Measurements from ENCODE around the gene PTPN7.
A peak's percentile ranks its signal among the peaks of the same experiment; 100 is the strongest.
"Not testable (repeated sequence)": the region's sequence is repeated elsewhere in the genome, so short reads cannot be mapped to it uniquely, and the experiment has no call there.

The PTPN7 gene

GRCh38 chr1:202167054-202167453 lies 6.7 kb upstream of the PTPN7 start:
- not testable (repeated sequence) for DNase-seq (ENCODE audit: low spot score)

GRCh38 chr1:202165942-202166843 lies 5.8 kb upstream of the PTPN7 start:
- no peak for DNase-seq (ENCODE audit: low spot score)

GRCh38 chr1:202165267-202165941 lies 5.0 kb upstream of the PTPN7 start:
- no peak for DNase-seq (ENCODE audit: low spot score)

GRCh38 chr1:202164271-202165037 lies 4.1 kb upstream of the PTPN7 start:
- DNase-seq (ENCODE audit: low spot score) = no peak

- DNase-seq (ENCODE audit: low spot score) = no peak
Observed at GRCh38 chr1:202163281-202164270, 3.2 kb upstream of the PTPN7 start.

- DNase-seq (ENCODE audit: low spot score) = no peak
Observed at GRCh38 chr1:202162418-202163280, 2.2 kb upstream of the PTPN7 start.

- DNase-seq (ENCODE audit: low spot score) = no peak
Observed at GRCh38 chr1:202162047-202162417, 1.6 kb upstream of the PTPN7 start.

- no peak for DNase-seq (ENCODE audit: low spot score)
Observed at GRCh38 chr1:202161151-202162046, 997 bp upstream of the PTPN7 start.

- DNase-seq (ENCODE audit: low spot score) = no peak
Observed at GRCh38 chr1:202159534-202160371, 649 bp downstream of the PTPN7 start.

- no peak for DNase-seq (ENCODE audit: low spot score)
Observed at GRCh38 chr1:202158810-202159533, 1.4 kb downstream of the PTPN7 start.

GRCh38 chr1:202157945-202158344 lies 2.5 kb downstream of the PTPN7 start:
- no peak for DNase-seq (ENCODE audit: low spot score)

- no peak for DNase-seq (ENCODE audit: low spot score)
Observed at GRCh38 chr1:202156590-202156989, 3.8 kb downstream of the PTPN7 start.

GRCh38 chr1:202155478-202156021 lies 4.9 kb downstream of the PTPN7 start:
- DNase-seq (ENCODE audit: low spot score) = no peak

- peak; percentile 83 for DNase-seq (ENCODE audit: low spot score)
Observed at GRCh38 chr1:202154766-202155477, 5.5 kb downstream of the PTPN7 start.

GRCh38 chr1:202154148-202154765 lies 6.1 kb downstream of the PTPN7 start:
- DNase-seq (ENCODE audit: low spot score) = no peak

GRCh38 chr1:202153284-202153683 lies 7.1 kb downstream of the PTPN7 start:
- DNase-seq (ENCODE audit: low spot score) = no peak

Data from D341Med (cell line).